Mucosa of stomach (tissue), 1 donor: Measurements from ENCODE around the gene RCBTB2.

Experiments
- H3K27me3 ChIP-seq: one replicate; pipeline ENCODE4 v1.7.0; 2013; ENCODE audit warnings: mild to moderate bottlenecking, low read length; ENCODE audit not compliant: control insufficient read depth, insufficient read depth
- H3K36me3 ChIP-seq: one replicate; pipeline ENCODE4 v1.7.0; 2013; ENCODE audit warnings: low read length; ENCODE audit not compliant: control insufficient read depth, insufficient read depth
- H3K4me1 ChIP-seq: one replicate; pipeline ENCODE4 v1.7.0; 2013; ENCODE audit warnings: mild to moderate bottlenecking, low read length; ENCODE audit not compliant: control insufficient read depth, insufficient read depth
- H3K4me3 ChIP-seq: one replicate; pipeline ENCODE4 v1.7.0; 2013; ENCODE audit warnings: low read length
- H3K9ac ChIP-seq: one replicate; pipeline ENCODE4 v1.7.0; 2013; ENCODE audit warnings: mild to moderate bottlenecking, low read length, moderate library complexity
- H3K9me3 ChIP-seq: one replicate; pipeline ENCODE4 v1.7.0; 2013; ENCODE audit warnings: mild to moderate bottlenecking, low read length, moderate library complexity; ENCODE audit not compliant: control insufficient read depth
- donor health status: Pancreatic carcinoma.

Gene RCBTB2

GRCh38 chr13:48496271-48497161 is 36.4 kb downstream of the RCBTB2 start:
- no peaks in the 10 kb centered on the region for H3K36me3 ChIP-seq
- H3K9ac ChIP-seq, result no peak overlapping the region
- H3K4me1 ChIP-seq, result peaks cover 5% of the 10 kb centered on the region
- H3K27me3 ChIP-seq, result no peaks in the 10 kb centered on the region
- H3K9me3 ChIP-seq, result no peaks in the 10 kb centered on the region
- H3K4me3 ChIP-seq, result no peak overlapping the region

GRCh38 chr13:48494874-48495273 is 38.0 kb downstream of the RCBTB2 start:
- H3K4me1 ChIP-seq, result peaks cover 5% of the 10 kb centered on the region
- H3K4me3 ChIP-seq, result no peak overlapping the region
- no peaks in the 10 kb centered on the region for H3K27me3 ChIP-seq
- H3K36me3 ChIP-seq, result no peaks in the 10 kb centered on the region
- H3K9ac ChIP-seq, result no peak overlapping the region
- no peaks in the 10 kb centered on the region for H3K9me3 ChIP-seq

GRCh38 chr13:48493851-48494250 is 39.0 kb downstream of the RCBTB2 start:
- H3K27me3 ChIP-seq, result no peaks in the 10 kb centered on the region
- peaks cover 5% of the 10 kb centered on the region for H3K4me1 ChIP-seq
- H3K36me3 ChIP-seq, result no peaks in the 10 kb centered on the region
- H3K9ac ChIP-seq, result no peak overlapping the region
- no peaks in the 10 kb centered on the region for H3K9me3 ChIP-seq
- H3K4me3 ChIP-seq, result no peak overlapping the region

GRCh38 chr13:48493066-48493765 is 39.7 kb downstream of the RCBTB2 start:
- Histone ChIP-seq H3K4me1 (peaks cover 5% of the 10 kb centered on the region), H3K9ac (no peak overlapping the region), H3K4me3 (no peak overlapping the region), H3K9me3 (no peaks in the 10 kb centered on the region), H3K27me3 (no peaks in the 10 kb centered on the region), H3K36me3 (no peaks in the 10 kb centered on the region)

GRCh38 chr13:48492470-48493065 is 40.3 kb downstream of the RCBTB2 start:
- H3K27me3 ChIP-seq, result no peaks in the 10 kb centered on the region
- peaks cover 5% of the 10 kb centered on the region for H3K4me1 ChIP-seq
- no peak overlapping the region for H3K4me3 ChIP-seq
- no peaks in the 10 kb centered on the region for H3K36me3 ChIP-seq
- H3K9ac ChIP-seq, result no peak overlapping the region
- H3K9me3 ChIP-seq, result no peaks in the 10 kb centered on the region

GRCh38 chr13:48492096-48492440 is 40.8 kb downstream of the RCBTB2 start:
- Histone ChIP-seq H3K9ac (peak overlapping the region; percentile 30), H3K36me3 (no peaks in the 10 kb centered on the region), H3K9me3 (no peaks in the 10 kb centered on the region), H3K27me3 (no peaks in the 10 kb centered on the region), H3K4me1 (peaks cover 5% of the 10 kb centered on the region), H3K4me3 (no peak overlapping the region)

- Histone ChIP-seq H3K27me3 (no peaks in the 10 kb centered on the region), H3K9me3 (no peaks in the 10 kb centered on the region), H3K4me1 (peaks cover 5% of the 10 kb centered on the region), H3K36me3 (no peaks in the 10 kb centered on the region), H3K4me3 (no peak overlapping the region), H3K9ac (peak overlapping the region; percentile 30)
Observed at GRCh38 chr13:48491423-48492095, 41.3 kb downstream of the RCBTB2 start.

- Histone ChIP-seq H3K4me3 (no peak overlapping the region), H3K36me3 (no peaks in the 10 kb centered on the region), H3K4me1 (peaks cover 5% of the 10 kb centered on the region), H3K27me3 (no peaks in the 10 kb centered on the region), H3K9me3 (no peaks in the 10 kb centered on the region), H3K9ac (no peak overlapping the region)
Observed at GRCh38 chr13:48490241-48490640, 42.6 kb downstream of the RCBTB2 start.

GRCh38 chr13:48489666-48490065 is 43.2 kb downstream of the RCBTB2 start:
- no peaks in the 10 kb centered on the region for H3K9me3 ChIP-seq
- no peak overlapping the region for H3K4me3 ChIP-seq
- no peaks in the 10 kb centered on the region for H3K27me3 ChIP-seq
- no peaks in the 10 kb centered on the region for H3K36me3 ChIP-seq
- no peak overlapping the region for H3K9ac ChIP-seq
- peaks cover 5% of the 10 kb centered on the region for H3K4me1 ChIP-seq

- Histone ChIP-seq H3K9me3 (no peaks in the 10 kb centered on the region), H3K9ac (no peak overlapping the region), H3K4me3 (no peak overlapping the region), H3K27me3 (no peaks in the 10 kb centered on the region), H3K4me1 (peaks cover 5% of the 10 kb centered on the region), H3K36me3 (no peaks in the 10 kb centered on the region)
Observed at GRCh38 chr13:48488995-48489394, 43.9 kb downstream of the RCBTB2 start.

GRCh38 chr13:48487968-48488367 is 44.9 kb downstream of the RCBTB2 start:
- H3K4me1 ChIP-seq, result peaks cover 5% of the 10 kb centered on the region

GRCh38 chr13:48486836-48487235 is 46.0 kb downstream of the RCBTB2 start:
- no peaks in the 10 kb centered on the region for H3K36me3 ChIP-seq
- H3K9ac ChIP-seq, result no peak overlapping the region
- no peaks in the 10 kb centered on the region for H3K9me3 ChIP-seq
- no peak overlapping the region for H3K4me3 ChIP-seq
- H3K27me3 ChIP-seq, result no peaks in the 10 kb centered on the region
- peaks cover 12% of the 10 kb centered on the region for H3K4me1 ChIP-seq

More at GRCh38 chr13:48487968-48488367, 44.9 kb downstream of the RCBTB2 start:
- Histone ChIP-seq H3K36me3 (no peaks in the 10 kb centered on the region), H3K4me3 (no peak overlapping the region), H3K27me3 (no peaks in the 10 kb centered on the region), H3K9ac (no peak overlapping the region), H3K9me3 (no peaks in the 10 kb centered on the region)
